ENCODE measurements around the gene ENOX1. TPM values are rescaled to one million over a fixed set of nuclear protein-coding genes. Genes with fewer than 3 reads are reported as not detected.

The ENOX1 gene
- total RNA-seq, 4 donors from 2014 or later: 2.2 to 8.9 (median 6.2) TPM

DNA sequence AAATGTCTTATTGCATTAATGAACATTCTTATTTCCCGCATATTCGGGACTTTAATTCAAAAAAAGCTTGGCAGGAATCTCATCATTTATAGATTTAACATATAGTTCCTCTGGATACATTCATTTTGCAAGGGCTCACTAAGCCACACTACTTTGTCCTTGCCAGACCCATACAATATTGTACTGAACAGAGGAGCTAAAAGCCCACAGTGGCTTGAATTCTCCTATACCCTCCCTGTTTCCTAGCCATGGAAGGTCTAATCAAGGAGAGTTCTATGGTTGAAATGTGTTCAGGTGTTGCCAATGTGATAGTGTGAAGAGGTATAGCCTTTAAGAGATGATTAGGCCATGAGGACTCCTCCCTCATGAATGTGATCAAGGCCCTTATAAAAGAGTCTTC lies 298.9 kb downstream of the ENOX1 start:
- DNase-seq (ENCODE audit: low spot score) (no peak), ATAC-seq (ENCODE audit: low FRiP score) (no peak)
- TF ChIP-seq CTCF (IDR thresholded peaks at IDR 0.05): no peak

GRCh38 chr13:43487461-43487860 lies 299.3 kb downstream of the ENOX1 start:
- ATAC-seq (ENCODE audit: low FRiP score): no peak
- no peak for TF ChIP-seq CTCF (IDR thresholded peaks at IDR 0.05)
- DNase-seq (ENCODE audit: low spot score): no peak

- DNase-seq (ENCODE audit: low spot score) (no peak), ATAC-seq (ENCODE audit: low FRiP score) (no peak)
- TF ChIP-seq CTCF (IDR thresholded peaks at IDR 0.05): no peak
Measured at GRCh38 chr13:43484432-43485225, 302.1 kb downstream of the ENOX1 start.

- DNase-seq (ENCODE audit: low spot score) (no peak), ATAC-seq (ENCODE audit: low FRiP score) (no peak)
- no peak for TF ChIP-seq CTCF (IDR thresholded peaks at IDR 0.05)
Measured at GRCh38 chr13:43483930-43484329, 302.8 kb downstream of the ENOX1 start.

DNA sequence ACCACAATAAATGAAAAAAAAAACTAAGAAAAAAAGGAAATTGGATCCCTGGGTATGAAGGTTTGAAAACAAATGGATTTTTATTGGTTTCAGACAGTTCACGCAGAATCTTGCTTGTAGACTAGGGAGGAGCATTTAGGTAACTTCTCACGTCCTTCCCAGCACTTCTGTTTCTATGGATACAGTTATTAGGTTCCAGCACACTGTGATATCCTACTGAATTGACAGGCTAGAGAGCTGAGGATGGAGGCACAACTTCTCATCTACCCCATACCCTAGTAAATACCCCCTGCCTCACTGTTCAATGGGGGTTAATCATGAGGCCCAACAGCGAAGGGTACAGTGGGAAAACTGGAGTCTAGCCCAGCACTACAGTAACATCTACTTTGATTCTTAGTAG lies 304.1 kb downstream of the ENOX1 start:
- TF ChIP-seq CTCF (IDR thresholded peaks at IDR 0.05): no peak
- ATAC-seq (ENCODE audit: low FRiP score) (no peak), DNase-seq (ENCODE audit: low spot score) (no peak)

DNA sequence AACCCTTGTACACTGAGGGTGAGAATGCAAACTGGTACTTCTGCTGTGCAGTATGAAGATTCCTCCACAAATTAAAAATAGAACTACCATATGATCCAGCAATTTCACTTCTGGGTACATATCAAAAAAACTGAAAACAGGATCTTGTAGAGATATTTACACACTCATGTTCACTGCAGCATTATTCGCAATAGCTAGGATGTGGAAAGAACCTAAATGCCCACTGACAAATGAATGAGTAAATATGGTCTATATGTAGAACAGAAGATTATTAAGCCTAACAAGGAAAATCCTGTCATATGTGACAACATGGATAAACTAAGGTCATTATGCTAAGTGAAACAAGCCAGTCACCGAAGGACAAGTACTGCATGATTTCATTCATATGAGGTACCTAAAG lies 304.7 kb downstream of the ENOX1 start:
- no peak for TF ChIP-seq CTCF (IDR thresholded peaks at IDR 0.05)
- DNase-seq (ENCODE audit: low spot score) (no peak), ATAC-seq (ENCODE audit: low FRiP score) (no peak)

DNA sequence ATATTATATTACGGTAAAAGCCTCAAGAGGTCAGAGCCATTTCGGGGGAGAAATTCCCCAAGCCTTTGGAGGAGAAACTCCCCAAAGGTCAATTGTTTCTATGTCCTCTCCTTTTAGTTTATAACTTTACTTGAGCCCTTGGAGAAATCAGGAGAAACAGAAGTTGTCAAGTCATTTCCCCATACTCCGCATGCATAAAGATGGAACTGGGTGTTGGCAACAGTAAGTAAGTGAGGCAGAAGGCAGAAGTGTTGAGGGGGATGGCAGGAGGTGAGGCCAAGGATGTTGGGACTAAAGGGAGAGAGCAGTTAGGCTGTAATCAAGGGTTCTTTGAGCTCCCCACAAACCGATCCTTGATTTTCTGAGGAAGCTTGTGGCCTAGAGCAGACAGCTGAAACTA lies 307.9 kb downstream of the ENOX1 start:
- no peak for TF ChIP-seq CTCF (IDR thresholded peaks at IDR 0.05)
- no peak for ATAC-seq (ENCODE audit: low FRiP score)
- no peak for DNase-seq (ENCODE audit: low spot score)

Data from omental fat pad (tissue), 4 donors.